Heart left ventricle (tissue), 16 donors: ENCODE results near the gene ANK2. TPM values are rescaled to one million over a fixed set of nuclear protein-coding genes. Genes with fewer than 3 reads are reported as not detected.
A peak's percentile ranks its signal among the peaks of the same experiment; 100 is the strongest.

Source experiments
- ATAC-seq, 4 donors: fragments of 200-7000 bp; cut with Tn5 transposase; one replicate each; pipeline ENCODE4 v1.9.1; 2020 to 2022; ENCODE audit warnings: moderate library complexity in 4 of 4, mild to moderate bottlenecking in 3 of 4, moderate number of reproducible peaks in 1 of 4
- DNase-seq, 5 donors: peaks; one replicate each; pipeline ENCODE4 v3.0.0-alpha.2; 2020
- H3K27ac ChIP-seq, 12 donors: fragments of 200-600 bp; sonication (generic) in 4 of 12; one replicate each; pipeline versions ENCODE4 v1.5.0 to v1.8.0; 2016 to 2022; ENCODE audit warnings: mild to moderate bottlenecking in 2 of 12
- H3K27me3 ChIP-seq, 9 donors: fragments of 200-600 bp; sonication (generic) in 2 of 9; one replicate each; pipeline versions ENCODE4 v1.5.1 to v1.8.0; 2016 to 2022; ENCODE audit warnings: mild to moderate bottlenecking in 3 of 9
- H3K36me3 ChIP-seq, 9 donors: fragments of 200-600 bp; sonication (generic) in 2 of 9; one replicate each; pipeline versions ENCODE4 v1.5.0 to v1.8.0; 2018 to 2022; ENCODE audit warnings: mild to moderate bottlenecking in 2 of 9
- H3K4me1 ChIP-seq, 12 donors: fragments of 200-600 bp; sonication (generic) in 4 of 12; one replicate each; pipeline versions ENCODE4 v1.5.0 to v1.8.0; 2016 to 2022; ENCODE audit warnings: mild to moderate bottlenecking in 3 of 12
- H3K4me3 ChIP-seq, 12 donors: fragments of 200-600 bp; sonication (generic) in 4 of 12; one replicate each; pipeline versions ENCODE4 v1.5.0 to v1.8.0; 2017 to 2022; ENCODE audit warnings: mild to moderate bottlenecking in 9 of 12, moderate library complexity in 4 of 12
- H3K9me3 ChIP-seq, 12 donors: fragments of 200-600 bp; sonication (generic) in 4 of 12; one replicate each; pipeline versions ENCODE4 v1.5.0 to v1.8.0; 2016 to 2022; ENCODE audit warnings: mild to moderate bottlenecking in 1 of 12
- POLR2A ChIP-seq, 2 donors: fragments of 450-650 bp; IDR thresholded peaks; one replicate each; pipeline ENCODE4 v1.6.1; 2017; ENCODE audit warnings: antibody characterized with exemption in 2 of 2, mild to moderate bottlenecking in 2 of 2, moderate library complexity in 2 of 2
- WGBS, 4 donors: extraction: QIAGEN DNeasy Blood & Tissue Kit in 2 of 4; methylation state at CpG; one replicate each; pipeline versions ENCODE4 v1.1.5 to v1.1.7; 2013 to 2018; 5-methylcytosine and 5-hydroxymethylcytosine counted together
- intact Hi-C, 10 donors: fragments of 100-400 bp; cut with DNase I; formaldehyde crosslinking; loops; one replicate each; pipeline versions ENCODE4 v1.11.1 to v1.14.2; 2022
- polyA plus RNA-seq, 2 donors: library from polyadenylated mRNA; stranded (reverse); fragments of 200-250 nt; gene quantifications; one replicate each; pipeline ENCODE4 v1.2.3, GENCODE V29; 2013
- total RNA-seq, 9 donors: library from RNA; depleted of rRNA in 2 of 9; stranded (reverse); fragments of >200 nt in 2 of 9; fragmentation: NEBNext Ultra II Directional in 3 of 9; extraction: Animal tissue kit (Norgen Biotek cat#: 25700) in 3 of 9; gene quantifications; one replicate each; pipeline versions ENCODE4 v1.1.0 to v1.2.4, GENCODE V29; 2016 to 2023
- TF ChIP-seq, protein P1 (sequence below), 12 donors: fragments of 200-600 bp; sonication (generic) in 4 of 12; IDR thresholded peaks; one replicate each; pipeline versions ENCODE4 v1.5.0 to v1.8.0; 2018 to 2022; ENCODE audit warnings: antibody characterized with exemption in 12 of 12, mild to moderate bottlenecking in 5 of 12
- donor health status: ischemic (EF 13 %, LVEDD 7.1; RV severe dilation, severe dysfunction).
- donor health status: healthy with polysubstance abuse.
- donor health status: DM: no; HTN: yes; CAD: no.
- donor health status: DM: no; HTN: no; CAD: no.
- donor health status: ischemic (EF 25% LVEDD 6.9; RV normal size, moderate dysfunction).
- donor health status: ischemic (EF 25% LVEDD 5.7; RV mildly dilated, moderate dysfunction).
- donor health status: healthy.
- donor health status: DM: yes; HTN: yes; CAD: no.
- donor health status: ischemic (EF 35%, LVEDD 5.7; RV mildly dilated, moderate dysfunction).
- donor health status: nonischemic (EF 11% LVEDD 7.7; RV severe dilation, severe dysfunction).
- donor health status: DM: yes; HTN: yes; CAD: no.
- donor health status: PGD.
- donor health status: ischemic (EF 29% LVEDD 5.4; RV normal size, mild dysfunction).
- donor health status: nonischemic (EF 23%, LVEDD 6.1; RV moderate dilation, normal function).

Gene ANK2
- total and polyA plus RNA-seq, 11 donors: 30.7 to 351 (median 267) TPM

- DNase-seq (no peak), ATAC-seq (no peak)
- no peak overlapping the region for H3K4me3 ChIP-seq
- H3K9me3 ChIP-seq: no peaks in the 10 kb centered on the region
- H3K36me3 ChIP-seq: no peaks in the 10 kb centered on the region
- H3K27ac ChIP-seq: no peak overlapping the region
- H3K4me1 ChIP-seq: no peaks in the 10 kb centered on the region
- WGBS, 4 donors: 51 to 81% (median 75%) methylated on average over 1 of the region's 1 CpG
- TF ChIP-seq, protein P1, sequence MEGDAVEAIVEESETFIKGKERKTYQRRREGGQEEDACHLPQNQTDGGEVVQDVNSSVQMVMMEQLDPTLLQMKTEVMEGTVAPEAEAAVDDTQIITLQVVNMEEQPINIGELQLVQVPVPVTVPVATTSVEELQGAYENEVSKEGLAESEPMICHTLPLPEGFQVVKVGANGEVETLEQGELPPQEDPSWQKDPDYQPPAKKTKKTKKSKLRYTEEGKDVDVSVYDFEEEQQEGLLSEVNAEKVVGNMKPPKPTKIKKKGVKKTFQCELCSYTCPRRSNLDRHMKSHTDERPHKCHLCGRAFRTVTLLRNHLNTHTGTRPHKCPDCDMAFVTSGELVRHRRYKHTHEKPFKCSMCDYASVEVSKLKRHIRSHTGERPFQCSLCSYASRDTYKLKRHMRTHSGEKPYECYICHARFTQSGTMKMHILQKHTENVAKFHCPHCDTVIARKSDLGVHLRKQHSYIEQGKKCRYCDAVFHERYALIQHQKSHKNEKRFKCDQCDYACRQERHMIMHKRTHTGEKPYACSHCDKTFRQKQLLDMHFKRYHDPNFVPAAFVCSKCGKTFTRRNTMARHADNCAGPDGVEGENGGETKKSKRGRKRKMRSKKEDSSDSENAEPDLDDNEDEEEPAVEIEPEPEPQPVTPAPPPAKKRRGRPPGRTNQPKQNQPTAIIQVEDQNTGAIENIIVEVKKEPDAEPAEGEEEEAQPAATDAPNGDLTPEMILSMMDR (IDR thresholded peaks at IDR 0.05): no peak
- no peak for TF ChIP-seq POLR2A (IDR thresholded peaks at IDR 0.05)
- no peaks in the 10 kb centered on the region for H3K27me3 ChIP-seq
- intact Hi-C loops: no loop called here
Measured at GRCh38 chr4:113125418-113125817, 76.0 kb downstream of the ANK2 start.

GRCh38 chr4:113131136-113131535 lies 81.7 kb downstream of the ANK2 start:
- no peaks in the 10 kb centered on the region for H3K9me3 ChIP-seq
- no peak overlapping the region for H3K4me3 ChIP-seq
- no peak for TF ChIP-seq POLR2A (IDR thresholded peaks at IDR 0.05)
- TF ChIP-seq, protein P1 (IDR thresholded peaks at IDR 0.05): no peak
- H3K27me3 ChIP-seq: no peaks in the 10 kb centered on the region
- ATAC-seq (no peak), DNase-seq (no peak)
- no peak overlapping the region for H3K27ac ChIP-seq
- no peaks in the 10 kb centered on the region for H3K4me1 ChIP-seq
- intact Hi-C loops: no loop called here
- H3K36me3 ChIP-seq: no peaks in the 10 kb centered on the region

GRCh38 chr4:113131621-113132020 lies 82.2 kb downstream of the ANK2 start:
- TF ChIP-seq, protein P1 (IDR thresholded peaks at IDR 0.05): no peak
- TF ChIP-seq POLR2A (IDR thresholded peaks at IDR 0.05): no peak
- Histone ChIP-seq H3K9me3 (no peaks in the 10 kb centered on the region), H3K36me3 (no peaks in the 10 kb centered on the region), H3K4me3 (no peak overlapping the region), H3K27ac (no peak overlapping the region), H3K4me1 (no peaks in the 10 kb centered on the region), H3K27me3 (no peaks in the 10 kb centered on the region)
- intact Hi-C loops: no loop called here
- ATAC-seq (no peak), DNase-seq (no peak)
- 70 to 86% (median 76%) methylated on average over 2 of the region's 2 CpGs for WGBS, 4 donors

DNA sequence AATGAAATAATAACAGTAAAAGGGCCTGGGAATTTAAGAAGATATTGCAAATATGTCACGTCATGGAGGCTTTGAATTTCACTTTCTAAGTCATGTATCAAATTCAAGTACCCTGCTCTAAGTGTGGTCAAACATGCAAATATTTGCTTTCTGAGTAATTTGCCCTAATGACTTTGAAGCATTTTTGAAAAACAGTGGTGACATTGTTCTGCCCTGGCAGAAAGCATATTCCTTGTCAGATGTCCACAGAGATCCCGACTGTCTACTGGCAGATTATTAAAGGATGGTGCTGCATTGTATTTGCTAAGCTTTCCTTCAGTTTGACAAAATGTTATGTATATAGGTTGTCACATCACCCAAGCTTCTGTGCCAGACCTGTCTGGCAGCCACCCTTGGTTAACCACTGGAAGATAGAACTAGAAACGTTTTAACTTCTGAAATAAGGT lies 92.5 kb downstream of the ANK2 start:
- Histone ChIP-seq H3K9me3 (no peaks in the 10 kb centered on the region), H3K27me3 (no peaks in the 10 kb centered on the region), H3K36me3 (no peaks in the 10 kb centered on the region), H3K4me3 (peak overlapping the region in 1 of 12 donors; percentile 14), H3K4me1 (peaks cover 0 to 26% (median 2%) of the 10 kb centered on the region in 12 donors), H3K27ac (peak overlapping the region in 2 of 12 donors; percentile 0 to 3)
- TF ChIP-seq, protein P1 (IDR thresholded peaks at IDR 0.05): no peak
- no peak for TF ChIP-seq POLR2A (IDR thresholded peaks at IDR 0.05)
- intact Hi-C loops: no loop called here
- DNase-seq: no peak
- ATAC-seq: no peak
- 16 to 38% (median 26%) methylated on average over 3 of the region's 3 CpGs for WGBS, 4 donors
